Measurements from ENCODE around the gene PDE7B.

GRCh38 chr6:135919026-135919425, 67.5 kb downstream of the PDE7B start:
- TF ChIP-seq CTCF (conservative IDR thresholded peaks at IDR 0.05; ENCODE audit: low read depth, low read length) (no peak), POLR2A (IDR thresholded peaks at IDR 0.05; ENCODE audit: low read depth, low read length) (no peak), USF2 (IDR thresholded peaks at IDR 0.05; ENCODE audit: low read depth, low read length) (no peak), CEBPB (IDR thresholded peaks at IDR 0.05; ENCODE audit: low read depth, low read length) (no peak), FOS (IDR thresholded peaks at IDR 0.05; ENCODE audit: low read depth, low read length) (no peak), MXI1 (IDR thresholded peaks at IDR 0.05; ENCODE audit: borderline replicate concordance, low read depth, low read length) (no peak), RAD21 (IDR thresholded peaks at IDR 0.05; ENCODE audit: low read length) (no peak), RFX5 (IDR thresholded peaks at IDR 0.05; ENCODE audit: low read depth, low read length) (no peak), MAFK (IDR thresholded peaks at IDR 0.05; ENCODE audit: low read depth, low read length) (no peak)
